GM12878 (cell line): ENCODE data around the gene C1orf50. TPM values are rescaled to one million over a fixed set of nuclear protein-coding genes. Genes with fewer than 3 reads are reported as not detected.
A peak's percentile ranks its signal among the peaks of the same experiment; 100 is the strongest.

Experiments used
- ATAC-seq: fragments of 200-7000 bp; cut with Tn5 transposase; 3 replicates; pipeline ENCODE4 v1.9.1; 2020; ENCODE audit warnings: mild to moderate bottlenecking, moderate library complexity
- BruUV-seq: library from RNA; stranded (reverse); fragments of 400-500 nt; replicated peaks from 2 replicates; lab custom pipeline; 2021; lab: Mats Ljungman, UMichigan
- CTCF ChIA-PET: fragments of 300-600 bp; sonication (Branson Sonifier 250); formaldehyde crosslinking; extraction: SDS; loops from one replicate; lab custom pipeline; 2021; ENCODE audit warnings: inconsistent platforms; lab: Yijun Ruan, JAX
- POLR2A ChIA-PET: fragments of 350-600 bp; formaldehyde crosslinking; extraction: SDS; loops from one replicate; lab custom pipeline; 2021; ENCODE audit warnings: inconsistent platforms; lab: Charles Lee
- RAD21 ChIA-PET: fragments of 300-600 bp; sonication (Branson Sonifier 250); formaldehyde crosslinking; loops from one replicate; lab custom pipeline; 2023; ENCODE audit warnings: antibody characterized with exemption; ENCODE audit not compliant: unreplicated experiment; lab: Charles Lee
- SMC1A ChIA-PET: fragments of 300-600 bp; sonication (Branson Sonifier 250); formaldehyde crosslinking; loops from one replicate; lab custom pipeline; 2023; ENCODE audit not compliant: unreplicated experiment, uncharacterized antibody; lab: Charles Lee
- DNase-seq: peaks from one replicate; pipeline ENCODE4 v3.0.0-alpha.2; 2011; ENCODE audit warnings: low read depth, low spot score
- FAIRE-seq: peaks from 3 replicates; lab custom pipeline; 2011; peaks lifted over from hg19 to GRCh38; lab: Jason Lieb, UNC
- H2AFZ ChIP-seq: 2 replicates; pipeline ENCODE4 v1.6.0; 2011; ENCODE audit warnings: low read depth, low read length, control low read depth; ENCODE audit not compliant: control insufficient read depth
- H3K27ac ChIP-seq: 2 replicates; pipeline ENCODE4 v1.5.1; 2011; ENCODE audit warnings: control low read depth; ENCODE audit not compliant: control insufficient read depth, insufficient read depth
- H3K27me3 ChIP-seq, 2 experiments: replicated peaks in 1 of 2; 2 replicates each; pipeline versions ENCODE4 v1.6.0 to v1.6.1; 2011; ENCODE audit warnings: low read length in 1 of 2; ENCODE audit not compliant: control insufficient read depth in 2 of 2, insufficient read depth in 2 of 2
- H3K36me3 ChIP-seq, 2 experiments: 2 replicates each; pipeline ENCODE4 v1.5.1; 2011; ENCODE audit warnings: low read length in 1 of 2; ENCODE audit not compliant: control insufficient read depth in 2 of 2, insufficient read depth in 2 of 2
- H3K4me1 ChIP-seq: 2 replicates; pipeline ENCODE4 v1.6.1; 2011; ENCODE audit warnings: mild to moderate bottlenecking, low read length, moderate library complexity, mixed read lengths; ENCODE audit not compliant: control insufficient read depth, insufficient read depth
- H3K4me2 ChIP-seq: 2 replicates; pipeline ENCODE4 v1.6.0; 2011; ENCODE audit warnings: control low read depth; ENCODE audit not compliant: control insufficient read depth, insufficient read depth
- H3K4me3 ChIP-seq: fragments of 200-600 bp; sonication (generic); 2 replicates; pipeline ENCODE4 v1.5.1; 2016
- H3K79me2 ChIP-seq: 2 replicates; pipeline ENCODE4 v1.6.0; 2011; ENCODE audit warnings: low read length; ENCODE audit not compliant: control insufficient read depth, insufficient read depth
- H3K9ac ChIP-seq: 2 replicates; pipeline ENCODE4 v1.8.0; 2011; ENCODE audit warnings: low read length, control low read depth, mixed read lengths; ENCODE audit not compliant: control insufficient read depth, insufficient read depth
- H3K9me3 ChIP-seq: replicated peaks from 3 replicates; pipeline ENCODE4 v1.5.1; 2011; ENCODE audit warnings: mild to moderate bottlenecking, low read length; ENCODE audit not compliant: control insufficient read depth, insufficient read depth
- H4K20me1 ChIP-seq: 2 replicates; pipeline ENCODE4 v1.6.0; 2011; ENCODE audit not compliant: control insufficient read depth, insufficient read depth
- DPF2 ChIP-seq: fragments of 450-650 bp; IDR thresholded peaks from 2 replicates; pipeline ENCODE4 v1.6.1; 2017; ENCODE audit warnings: mild to moderate bottlenecking
- E2F4 ChIP-seq: IDR thresholded peaks from 2 replicates; pipeline ENCODE4 v1.6.1; 2012; ENCODE audit warnings: low read depth, low read length, improper control_type of control experiment
- FOXK2 ChIP-seq: fragments of 450-650 bp; IDR thresholded peaks from 2 replicates; pipeline ENCODE4 v1.6.1; 2017; ENCODE audit warnings: mild to moderate bottlenecking, moderate library complexity
- IKZF2 ChIP-seq, 2 experiments: fragments of 450-650 bp; IDR thresholded peaks; 2 replicates each; pipeline ENCODE4 v1.6.1; 2017; ENCODE audit warnings: mild to moderate bottlenecking in 2 of 2, moderate library complexity in 2 of 2
- JUNB ChIP-seq: IDR thresholded peaks from 2 replicates; pipeline ENCODE4 v1.6.1; 2016; ENCODE audit warnings: antibody characterized with exemption, mild to moderate bottlenecking
- MTA3 ChIP-seq: IDR thresholded peaks from 2 replicates; pipeline ENCODE4 v1.6.1; 2012; ENCODE audit warnings: low read length, inconsistent platforms, borderline replicate concordance
- MYC ChIP-seq: IDR thresholded peaks from 2 replicates; pipeline ENCODE4 v1.6.1; 2011; ENCODE audit warnings: mild to moderate bottlenecking, low read length, moderate library complexity, inconsistent platforms; ENCODE audit not compliant: insufficient read depth, insufficient replicate concordance, insufficient read length, severe bottlenecking
- NR2F1 ChIP-seq: fragments of 450-650 bp; conservative IDR thresholded peaks from 2 replicates; pipeline ENCODE4 v1.6.1; 2017; ENCODE audit warnings: mild to moderate bottlenecking
- RAD21 ChIP-seq: IDR thresholded peaks from 2 replicates; pipeline ENCODE4 v1.6.1; 2011; ENCODE audit warnings: mild to moderate bottlenecking, low read depth, low read length, moderate library complexity; ENCODE audit not compliant: insufficient read depth
- RELA ChIP-seq: fragments of 450-650 bp; IDR thresholded peaks from 2 replicates; pipeline ENCODE4 v1.8.0; 2014; ENCODE audit warnings: borderline replicate concordance; ENCODE audit not compliant: partially characterized antibody
- REST ChIP-seq: IDR thresholded peaks from 2 replicates; pipeline ENCODE4 v1.6.1; 2012; ENCODE audit warnings: mild to moderate bottlenecking, low read depth, low read length
- RUNX3 ChIP-seq: IDR thresholded peaks from 2 replicates; pipeline ENCODE4 v1.6.1; 2012; ENCODE audit warnings: low read length, inconsistent platforms
- SIN3A ChIP-seq: IDR thresholded peaks from 2 replicates; pipeline ENCODE4 v1.6.1; 2012; ENCODE audit warnings: low read depth, low read length, improper control_type of control experiment
- ZNF687 ChIP-seq: fragments of 450-650 bp; IDR thresholded peaks from 2 replicates; pipeline ENCODE4 v1.6.1; 2017; ENCODE audit warnings: mild to moderate bottlenecking, moderate library complexity
- WGBS: methylation state at CpG from one replicate; pipeline ENCODE4 v1.1.6; 2016; ENCODE audit warnings: low lambda C conversion rate; ENCODE audit not compliant: insufficient replicate concordance, insufficient coverage; ENCODE audit errors: missing lambda C conversion rate; 5-methylcytosine and 5-hydroxymethylcytosine counted together
- in situ Hi-C: fragments of 300-500 bp; cut with MboI; formaldehyde crosslinking; loops from 9 replicates; pipeline ENCODE4 v1.14.3; 2018; ENCODE audit warnings: mixed read lengths
- intact Hi-C: fragments of 100-400 bp; cut with micrococcal nuclease; formaldehyde crosslinking; loops from one replicate; pipeline ENCODE4 v1.14.2; 2022; ENCODE audit not compliant: unreplicated experiment
- polyA plus RNA-seq, 11 experiments: library from polyadenylated mRNA; depleted of rRNA in 4 of 11; unstranded in 6 of 11; stranded (reverse) in 5 of 11; fragments of >200 nt; fragmentation: Nextera tagmentation in 4 of 11; fragmentation: Illumina TruSeq in 1 of 11; extraction: Ambion mirVana in 4 of 11; extraction: Trizol in 1 of 11; gene quantifications; 1 replicate in 1 of 11; 2 replicates in 10 of 11; pipeline versions ENCODE4 v1.2.1 to v1.2.3, GENCODE V29; 2011 to 2016; ENCODE audit warnings: inconsistent platforms in 2 of 11, missing spikeins in 2 of 11, low read depth in 1 of 11
- total RNA-seq, 4 experiments: library from RNA; depleted of rRNA in 3 of 4; stranded (reverse); fragments of >200 nt in 3 of 4; fragmentation: Illumina TruSeq in 1 of 4; extraction: Trizol in 1 of 4; gene quantifications; 2 replicates each; pipeline versions ENCODE4 v1.2.1 to v1.2.3, GENCODE V29; 2013 to 2021

Gene C1orf50
- total and polyA plus RNA-seq, 10 of the 15 experiments (the other 5 are each of a cell fraction or from before 2014, with no cell fraction given) = 1.2 to 10.7 (median 6.7) TPM

- ChIA-PET RAD21 (interaction anchor here (0.7 to 2.9 kb wide), 11 partner anchors 9 to 256 kb away, joined by 3 to 20 read pairs (median 5); partner anchors contain the start of genes C1orf50, P3H1 and ZNF691), CTCF (interaction anchor here (0.7 to 2.9 kb wide), 15 partner anchors 9 to 335 kb away, joined by 3 to 16 read pairs (median 4); partner anchors contain the start of genes C1orf50, P3H1 and ZNF691), POLR2A (interaction anchor here (0.5 to 2.9 kb wide), 10 partner anchors 8 to 136 kb away, joined by 3 to 19 read pairs (median 4); partner anchors contain the start of genes C1orf50, P3H1, YBX1 and ZNF691), SMC1A (interaction anchor here (0.7 to 3.0 kb wide), 12 partner anchors 8 to 1159 kb away, joined by 3 to 27 read pairs (median 4); partner anchors contain the start of genes C1orf50 and ZNF691)
- peak within 1 kb of the TSS; percentile 99 for H2AFZ ChIP-seq
- ATAC-seq = peak; percentile 95
- H3K4me1 ChIP-seq = peaks cover 4% of the 10 kb centered on the region; the same call in 1 of the 2 replicates
- BruUV-seq = no TSS peak
- H3K4me2 ChIP-seq = peak within 1 kb of the TSS; percentile 95
- in situ Hi-C loops (no loop called here), intact Hi-C loops (loop anchor here (2.0 kb wide), 1 partner anchor 50 kb away; the partner anchor contains the start of genes C1orf50 and P3H1)
- WGBS = 1% methylated on average over 31 of the region's 66 CpGs
- H4K20me1 ChIP-seq = no peaks in the 10 kb centered on the region
- peak within 1 kb of the TSS; percentile 80 for H3K9ac ChIP-seq
- no peaks in the 10 kb centered on the region for H3K27me3 ChIP-seq
- H3K4me3 ChIP-seq = peak within 1 kb of the TSS; percentile 84
- peak; percentile 43 for DNase-seq
- FAIRE-seq = no peak
- H3K9me3 ChIP-seq = no peaks in the 10 kb centered on the region
- peaks cover 2% of the 10 kb centered on the region; the same call in 1 of the 2 replicates for H3K79me2 ChIP-seq
- no peaks in the 10 kb centered on the region for H3K36me3 ChIP-seq
- peak within 1 kb of the TSS; percentile 87 for H3K27ac ChIP-seq
- no peak for TF ChIP-seq MYC
- TF ChIP-seq RAD21 = no peak
- TF ChIP-seq RELA = peak; percentile 27
- TF ChIP-seq REST = no peak
- TF ChIP-seq ZNF687 = no peak
- peak; percentile 67 for TF ChIP-seq NR2F1
- peak; percentile 74 for TF ChIP-seq DPF2
- TF ChIP-seq E2F4 = no peak
- peak; percentile 59 to 75 for TF ChIP-seq IKZF2 (IDR thresholded peaks at IDR 0.05)
- TF ChIP-seq FOXK2 = no peak
- TF ChIP-seq SIN3A = peak; percentile 48; the same call in 1 of the 2 replicates
- no peak for TF ChIP-seq JUNB
- peak; percentile 35; the same call in 1 of the 2 replicates for TF ChIP-seq RUNX3
- no peak for TF ChIP-seq MTA3
Measured at GRCh38 chr1:42816585-42817439, 49.8 kb downstream of the C1orf50 start, which contains the start of the genes ERMAP and SVBP. TSS of gene ERMAP (plus strand) at chr1:42817122. CDS start at chr1:42830449, 13,327 bp downstream. TSS of gene SVBP (minus strand) at chr1:42817397. CDS start at chr1:42816544, 853 bp downstream.
